Epithelial cell of alveolus of lung (primary cell): Measurements from ENCODE around the gene BAIAP3. TPM values are rescaled to one million over a fixed set of nuclear protein-coding genes. Genes with fewer than 3 reads are reported as not detected.

Experiments
- total RNA-seq: library from RNA; depleted of rRNA; stranded (reverse); fragments of >200 nt; gene quantifications from 2 replicates; pipeline ENCODE4 v1.2.1, GENCODE V29; 2015

The BAIAP3 gene
- 0.52 and 2.4 TPM in 2 replicates for total RNA-seq

DNA sequence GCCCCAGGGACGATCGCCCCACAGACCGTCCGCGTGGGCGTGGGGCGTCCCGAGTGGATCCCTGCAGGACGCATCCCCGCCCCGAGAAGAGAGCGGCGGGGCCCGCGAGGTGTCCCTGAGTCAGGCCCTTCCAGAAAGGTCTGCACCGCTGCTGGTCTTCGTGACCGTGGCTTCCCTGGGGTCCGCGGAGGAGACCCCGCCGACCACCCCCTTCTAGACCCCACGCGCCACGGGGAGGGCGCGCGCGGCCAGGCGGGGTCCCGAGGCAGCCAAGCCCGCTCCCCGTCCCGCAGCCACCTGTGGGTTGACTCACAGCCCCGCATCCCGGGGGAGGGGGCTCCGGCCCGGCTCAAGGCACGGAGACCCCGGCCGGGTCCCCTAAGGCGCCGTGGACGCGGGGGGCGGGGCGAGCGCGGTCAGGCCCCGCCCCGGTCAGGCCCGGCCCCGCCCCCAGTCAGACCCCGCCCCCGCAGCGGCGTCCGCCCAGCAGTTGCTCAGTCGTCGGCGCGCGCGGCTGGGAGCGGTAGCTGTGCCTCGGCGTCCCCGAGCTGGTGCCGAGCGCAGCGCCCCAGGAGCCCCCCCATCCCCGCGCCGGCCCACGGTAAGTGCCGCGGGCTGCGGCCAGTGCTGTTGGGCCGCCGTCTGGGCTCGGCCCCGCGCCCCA, at the start of gene BAIAP3:
Gene BAIAP3, plus strand, starts transcription at position 497 of the 664 bp plus-strand sequence. CDS start 4,905 bp downstream, outside the sequence.

GRCh38 chr16:1308977-1309885, 24.2 kb upstream of the BAIAP3 start, which contains the start of gene UBE2I:
TSS of gene UBE2I (plus strand) at chr16:1309636. CDS start at chr16:1314031, 4,395 bp downstream.

DNA sequence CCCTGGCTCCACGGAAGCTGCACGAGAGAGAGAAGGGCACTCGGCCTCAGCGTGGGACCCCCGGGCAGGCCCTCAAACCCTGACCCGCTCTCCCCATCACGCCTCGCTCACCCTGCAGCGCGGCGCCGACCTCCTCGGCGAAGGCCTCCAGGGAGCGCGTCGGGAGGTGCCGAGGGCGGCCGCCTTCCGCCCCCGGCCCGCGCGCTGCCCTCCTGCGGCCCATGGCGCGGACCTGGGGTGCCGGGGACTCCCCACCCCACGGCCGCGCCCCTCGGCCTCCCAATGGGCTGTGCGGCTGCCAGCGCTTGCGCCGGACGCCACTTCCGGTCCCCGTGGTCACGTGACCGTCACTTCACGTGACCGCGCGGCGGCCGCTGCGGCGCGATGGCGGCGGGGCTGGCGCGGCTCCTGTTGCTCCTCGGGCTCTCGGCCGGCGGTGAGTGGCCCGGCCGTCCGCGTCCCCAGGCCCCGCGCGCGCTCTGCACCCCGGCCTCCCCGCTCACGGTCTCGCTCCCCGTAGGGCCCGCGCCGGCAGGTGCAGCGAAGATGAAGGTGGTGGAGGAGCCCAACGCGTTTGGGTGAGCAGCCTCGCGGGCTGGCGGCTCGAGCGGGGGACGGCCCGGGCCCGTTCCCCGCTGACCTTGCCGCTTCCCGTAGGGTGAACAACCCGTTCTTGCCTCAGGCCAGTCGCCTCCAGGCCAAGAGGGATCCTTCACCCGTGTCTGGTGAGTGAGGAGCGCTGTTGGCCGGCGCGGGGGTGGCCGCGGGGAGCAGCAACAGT, 18.3 kb downstream of the BAIAP3 start, which contains the start of the genes GNPTG and TSR3:
Gene GNPTG, plus strand, starts transcription at position 350 of the 781 bp plus-strand sequence. Its CDS starts 35 bp downstream, at position 385.
Gene TSR3, minus strand, starts transcription at position 297 of the 781 bp plus-strand sequence. Its CDS starts 74 bp downstream, at position 223.

Other genes starting within 250 kb of the BAIAP3 start
- gene C1QTNF8, start 237.4 kb upstream of the BAIAP3 start, total RNA-seq: not detected in 2 replicates
- 2.7 and 9.6 TPM in 2 replicates for gene CACNA1H, start 180.5 kb upstream of the BAIAP3 start, total RNA-seq
- not detected in 2 replicates for gene TPSG1, start 108.4 kb upstream of the BAIAP3 start, total RNA-seq
- gene TPSB2, start 103.5 kb upstream of the BAIAP3 start, total RNA-seq: not detected in 2 replicates
- gene TPSAB1, start 92.9 kb upstream of the BAIAP3 start, total RNA-seq: not detected in 2 replicates
- gene TPSD1, start 77.6 kb upstream of the BAIAP3 start, total RNA-seq: not detected in 2 replicates
- gene UBE2I, start 24.0 kb upstream of the BAIAP3 start, total RNA-seq: 69.0 and 69.3 TPM in 2 replicates
- 42.1 and 84.8 TPM in 2 replicates for gene TSR3, start 18.2 kb downstream of the BAIAP3 start, total RNA-seq
- gene GNPTG, start 18.3 kb downstream of the BAIAP3 start, total RNA-seq: 32.6 and 38.9 TPM in 2 replicates
- 9.4 and 25.2 TPM in 2 replicates for gene UNKL, start 81.1 kb downstream of the BAIAP3 start, total RNA-seq
- 18.4 and 19.4 TPM in 2 replicates for gene UQCC4, start 87.1 kb downstream of the BAIAP3 start, total RNA-seq
- gene PERCC1, start 97.4 kb downstream of the BAIAP3 start, total RNA-seq: not detected in 2 replicates
- gene CCDC154, start 110.9 kb downstream of the BAIAP3 start, total RNA-seq: 0.80 TPM in 1 of 2 replicates, not detected in the other
- gene CLCN7, start 141.4 kb downstream of the BAIAP3 start, total RNA-seq: 36.4 and 41.1 TPM in 2 replicates
- gene PTX4, start 155.3 kb downstream of the BAIAP3 start, total RNA-seq: not detected in 2 replicates
- 15.0 and 31.0 TPM in 2 replicates for gene TELO2, start 159.7 kb downstream of the BAIAP3 start, total RNA-seq
- 15.6 and 18.5 TPM in 2 replicates for gene TMEM204, start 200.0 kb downstream of the BAIAP3 start, total RNA-seq